ENCODE data around the gene TMEM243.

DNA sequence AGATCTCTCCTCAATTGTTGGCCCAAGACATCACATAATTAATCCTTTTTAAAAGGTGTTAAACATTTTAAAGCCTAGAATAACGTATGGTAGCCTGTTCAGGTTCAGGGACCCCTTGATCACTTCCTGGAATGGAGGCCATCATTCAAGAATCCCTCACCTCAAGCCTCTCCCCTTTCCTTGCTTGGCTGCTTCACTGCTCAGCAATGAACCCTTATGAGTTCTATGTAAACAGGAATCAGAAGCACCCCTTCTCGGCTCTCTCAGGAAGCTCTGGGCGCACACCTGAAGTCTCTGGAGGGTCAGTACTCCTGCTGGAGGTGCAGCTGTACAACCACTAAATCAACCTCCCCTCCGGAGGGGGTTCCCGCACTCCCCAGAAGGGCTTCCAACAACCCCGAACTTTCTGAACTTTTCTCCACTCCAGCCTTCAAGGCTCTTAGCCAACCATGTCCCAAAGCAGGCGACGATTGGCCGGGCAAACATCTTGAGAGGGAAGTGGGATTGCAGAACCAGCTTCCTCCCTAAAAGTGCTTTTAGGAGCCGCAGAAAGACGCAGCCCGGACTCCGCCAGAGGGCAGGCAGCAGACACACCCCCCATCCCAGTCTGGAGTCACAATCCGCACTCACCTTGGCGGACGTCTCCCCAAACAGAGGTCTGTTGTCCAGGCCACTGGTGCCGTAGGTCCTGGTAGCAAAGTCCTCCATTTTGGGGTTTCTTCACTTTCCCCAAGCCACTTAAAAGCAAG, 562 bp downstream of the TMEM243 start:
- no peak for TF ChIP-seq NFXL1 (IDR thresholded peaks at IDR 0.05; ENCODE audit: borderline replicate concordance)
- TF ChIP-seq, protein P1, sequence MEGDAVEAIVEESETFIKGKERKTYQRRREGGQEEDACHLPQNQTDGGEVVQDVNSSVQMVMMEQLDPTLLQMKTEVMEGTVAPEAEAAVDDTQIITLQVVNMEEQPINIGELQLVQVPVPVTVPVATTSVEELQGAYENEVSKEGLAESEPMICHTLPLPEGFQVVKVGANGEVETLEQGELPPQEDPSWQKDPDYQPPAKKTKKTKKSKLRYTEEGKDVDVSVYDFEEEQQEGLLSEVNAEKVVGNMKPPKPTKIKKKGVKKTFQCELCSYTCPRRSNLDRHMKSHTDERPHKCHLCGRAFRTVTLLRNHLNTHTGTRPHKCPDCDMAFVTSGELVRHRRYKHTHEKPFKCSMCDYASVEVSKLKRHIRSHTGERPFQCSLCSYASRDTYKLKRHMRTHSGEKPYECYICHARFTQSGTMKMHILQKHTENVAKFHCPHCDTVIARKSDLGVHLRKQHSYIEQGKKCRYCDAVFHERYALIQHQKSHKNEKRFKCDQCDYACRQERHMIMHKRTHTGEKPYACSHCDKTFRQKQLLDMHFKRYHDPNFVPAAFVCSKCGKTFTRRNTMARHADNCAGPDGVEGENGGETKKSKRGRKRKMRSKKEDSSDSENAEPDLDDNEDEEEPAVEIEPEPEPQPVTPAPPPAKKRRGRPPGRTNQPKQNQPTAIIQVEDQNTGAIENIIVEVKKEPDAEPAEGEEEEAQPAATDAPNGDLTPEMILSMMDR (IDR thresholded peaks at IDR 0.05 in 2 of 3, conservative IDR thresholded peaks at IDR 0.05 in 1 of 3; ENCODE audit: control insufficient read depth in 2 of 3, extremely low read depth in 1 of 3, insufficient read depth in 1 of 3, low read depth in 3 of 3, low read length in 3 of 3) = no peak

Data from GM12878 (cell line).